GM18858 (cell line): Measurements from ENCODE around the gene RPL28.
"Not testable (repeated sequence)": the region's sequence is repeated elsewhere in the genome, so short reads cannot be mapped to it uniquely, and the experiment has no call there.

Experiments used
- ATAC-seq: cut with Tn5 transposase; IDR thresholded peaks from one replicate; pipeline ENCODE4 v1.9.1; 2021; ENCODE audit not compliant: unreplicated experiment

RPL28 gene

DNA sequence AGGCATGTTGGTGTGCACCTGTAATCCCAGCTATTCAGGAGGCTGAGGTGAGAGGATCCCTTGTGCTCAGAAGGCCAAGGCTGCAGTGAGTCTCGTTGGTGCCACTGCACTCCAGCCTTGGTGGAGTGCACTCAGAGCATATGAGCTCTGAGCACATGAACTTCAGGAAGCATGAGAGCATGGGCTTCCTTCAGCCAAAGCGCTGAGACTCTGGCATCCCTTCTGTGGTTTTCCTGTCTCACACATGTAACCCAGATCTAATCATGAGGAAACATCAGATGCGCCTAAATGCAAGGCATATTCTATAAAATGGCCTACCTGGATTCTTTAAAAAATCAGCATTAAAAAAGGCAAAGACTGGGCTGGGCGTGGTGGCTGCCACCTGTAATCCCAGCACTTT lies 35.5 kb downstream of the RPL28 start:
- ATAC-seq, result not testable (repeated sequence)

DNA sequence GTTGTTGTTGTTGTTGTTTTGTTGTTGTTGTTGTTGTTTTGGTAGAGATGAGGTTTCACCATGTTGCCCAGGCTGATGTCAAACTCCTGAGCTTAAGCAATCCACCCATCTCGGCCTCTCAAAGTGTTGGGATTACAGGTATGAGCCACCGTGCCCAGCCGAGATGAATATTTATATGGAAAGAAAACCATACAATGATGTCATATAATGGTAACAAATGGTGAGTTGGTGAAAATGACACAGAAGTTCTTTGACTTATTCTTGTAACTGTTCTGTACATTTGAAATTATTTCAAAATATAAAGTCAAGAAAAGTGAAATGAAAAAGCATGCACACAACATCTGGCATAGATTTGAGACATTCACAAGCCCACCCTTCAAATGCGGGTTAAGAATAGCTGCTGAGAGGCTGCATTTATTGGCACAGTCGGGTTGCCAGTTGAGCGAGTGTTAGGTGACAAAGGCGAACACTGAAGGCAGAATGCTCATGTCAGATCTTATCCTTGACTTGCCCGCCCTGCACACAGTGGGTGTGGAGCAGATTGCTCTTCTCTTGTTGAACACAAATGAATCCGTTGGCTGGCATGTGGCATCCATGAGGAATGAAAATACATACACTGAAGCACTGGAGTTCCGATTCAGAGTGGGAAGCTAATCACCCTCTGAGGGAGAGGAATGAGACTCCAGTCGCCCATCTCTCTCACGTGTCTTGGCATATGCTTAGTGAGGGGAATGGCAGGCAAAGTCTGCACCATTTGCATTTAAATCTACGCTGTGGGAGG lies 37.7 kb downstream of the RPL28 start:
- no peak for ATAC-seq

DNA sequence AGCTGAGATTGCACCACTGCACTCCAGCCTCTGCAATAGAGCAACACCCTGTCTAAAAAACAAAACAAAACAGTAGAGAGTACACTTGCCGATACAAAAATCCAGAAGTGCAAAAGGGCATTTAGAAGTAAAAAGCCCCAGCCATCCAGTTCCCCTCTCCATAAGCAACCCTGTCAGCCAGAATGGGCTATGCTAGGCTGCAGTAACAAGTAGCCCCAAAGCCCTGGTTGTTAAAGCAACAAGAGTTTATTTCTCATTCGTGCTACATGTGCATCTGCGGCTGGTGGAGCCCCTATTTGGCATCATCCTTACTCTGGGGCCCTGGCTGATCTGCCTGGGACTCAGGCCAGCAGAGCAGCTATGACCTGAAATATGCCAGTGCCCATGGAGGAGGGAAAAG lies 38.8 kb downstream of the RPL28 start:
- ATAC-seq, result no peak

DNA sequence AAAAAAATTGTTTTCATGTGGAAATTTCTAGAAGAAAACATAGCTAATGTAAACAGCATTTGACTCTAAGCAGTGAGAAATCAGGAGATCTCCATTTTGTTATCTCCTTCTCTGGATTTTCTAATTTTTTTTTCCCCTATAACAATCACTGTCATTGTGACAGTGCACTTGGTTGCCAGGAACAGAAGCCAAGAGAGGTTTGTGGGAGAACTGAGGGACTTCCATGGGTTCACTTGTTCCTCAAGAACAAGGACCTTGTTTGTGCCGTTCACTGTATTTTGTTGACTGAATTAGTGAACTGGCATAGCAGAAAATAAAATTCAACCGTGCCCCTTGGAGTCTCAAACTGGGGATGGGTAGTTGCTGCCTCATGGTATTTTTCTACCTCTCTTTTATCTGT lies 40.3 kb downstream of the RPL28 start:
- no peak for ATAC-seq

DNA sequence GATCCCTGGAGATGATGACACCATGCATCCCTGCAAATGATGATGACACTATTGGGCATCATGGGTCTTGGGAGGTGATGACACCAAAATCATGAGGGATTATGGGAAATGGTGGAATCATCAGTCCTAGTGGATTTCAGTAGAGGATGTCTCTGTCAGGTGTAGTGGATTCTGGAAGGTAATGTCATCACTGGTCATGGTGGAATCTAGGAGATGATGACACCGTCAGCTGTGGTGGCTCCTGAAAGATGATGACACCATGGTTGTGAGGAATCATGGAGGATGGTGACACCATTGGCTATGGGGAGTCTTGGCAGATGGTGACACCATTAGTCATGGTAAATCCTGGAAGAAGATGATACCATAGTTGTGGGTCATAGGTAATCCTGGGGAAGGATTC lies 45.5 kb downstream of the RPL28 start:
- no peak for ATAC-seq

DNA sequence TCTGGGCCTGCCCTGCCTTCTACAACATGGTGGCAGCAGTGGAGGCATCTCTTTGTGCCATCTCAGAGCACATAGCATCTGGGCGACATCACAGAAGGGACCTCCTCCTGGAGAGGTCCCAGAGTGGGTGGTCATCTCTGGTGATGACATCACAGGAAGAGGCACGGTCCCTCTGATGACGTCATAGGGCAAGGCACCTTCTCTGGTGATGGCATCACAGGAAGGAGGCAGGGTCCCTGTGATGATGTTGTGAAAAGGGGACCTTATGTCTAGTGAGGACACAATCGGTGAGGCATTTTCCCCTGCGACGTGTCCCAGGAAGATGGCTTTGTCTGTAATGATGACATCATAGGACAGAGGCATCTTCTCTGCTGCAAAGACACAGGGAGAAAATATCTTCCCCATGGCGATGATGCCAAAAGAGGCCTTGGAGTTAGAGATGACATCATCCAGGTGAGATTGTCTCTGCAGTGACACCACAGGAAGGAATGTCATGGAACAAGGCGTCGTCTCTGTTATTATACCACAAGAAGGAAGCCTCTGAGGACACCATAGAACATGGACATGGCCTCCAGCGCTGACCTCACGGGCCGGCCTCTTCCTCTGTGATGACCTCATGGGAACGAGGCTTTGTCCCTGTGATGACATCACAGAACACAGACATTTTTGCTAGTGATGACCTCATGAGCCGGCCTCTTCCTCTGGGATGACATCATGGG lies 46.7 kb downstream of the RPL28 start:
- ATAC-seq, result no peak

DNA sequence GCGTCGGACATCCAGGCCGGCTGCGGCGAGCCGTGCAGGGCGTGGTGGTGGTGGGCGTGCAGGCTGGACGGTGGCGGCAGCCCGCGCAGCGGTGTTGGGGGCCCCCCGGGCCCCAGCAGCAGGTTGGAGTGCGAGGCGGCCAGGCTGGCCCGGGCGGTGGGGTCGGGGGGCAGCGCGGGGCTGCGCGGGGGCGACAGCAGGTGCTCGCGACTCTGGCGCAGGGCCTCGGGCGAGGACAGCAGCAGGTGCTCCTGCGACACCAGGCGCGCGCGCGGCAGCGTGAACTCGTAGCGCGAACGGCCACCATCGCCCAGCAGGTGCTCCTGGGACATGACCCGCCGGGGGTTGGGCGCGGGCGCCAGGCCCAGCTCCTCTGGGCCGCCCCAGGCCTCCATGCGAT lies 47.6 kb downstream of the RPL28 start:
- no peak for ATAC-seq

DNA sequence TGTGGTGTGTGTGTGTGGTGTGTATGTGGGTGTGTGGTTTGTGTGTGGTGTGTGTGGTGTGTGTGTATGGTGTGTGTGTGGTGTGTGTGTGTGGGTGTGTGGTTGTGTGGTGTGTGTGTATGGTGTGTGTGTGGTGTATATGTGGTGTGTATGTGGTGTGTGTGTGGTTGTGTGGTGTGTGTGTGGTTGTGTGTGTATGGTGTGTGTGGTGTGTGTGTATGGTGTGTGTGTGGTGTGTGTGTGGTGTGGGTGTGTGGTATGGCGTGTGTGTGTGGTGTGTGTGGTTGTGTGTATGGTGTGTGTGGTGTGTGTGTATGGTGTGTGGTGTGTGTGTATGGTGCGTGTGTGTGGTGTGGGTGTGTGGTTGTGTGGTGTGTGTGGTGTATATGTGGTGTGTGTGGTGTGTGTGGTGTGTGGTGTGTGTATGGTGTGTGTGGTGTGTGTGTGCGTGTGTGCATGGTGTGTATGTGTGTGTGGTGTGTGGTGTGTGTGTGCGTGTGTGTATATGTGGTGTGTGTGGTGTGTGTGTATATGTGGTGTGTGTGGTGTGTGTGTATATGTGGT lies 48.7 kb downstream of the RPL28 start:
- no peak for ATAC-seq

DNA sequence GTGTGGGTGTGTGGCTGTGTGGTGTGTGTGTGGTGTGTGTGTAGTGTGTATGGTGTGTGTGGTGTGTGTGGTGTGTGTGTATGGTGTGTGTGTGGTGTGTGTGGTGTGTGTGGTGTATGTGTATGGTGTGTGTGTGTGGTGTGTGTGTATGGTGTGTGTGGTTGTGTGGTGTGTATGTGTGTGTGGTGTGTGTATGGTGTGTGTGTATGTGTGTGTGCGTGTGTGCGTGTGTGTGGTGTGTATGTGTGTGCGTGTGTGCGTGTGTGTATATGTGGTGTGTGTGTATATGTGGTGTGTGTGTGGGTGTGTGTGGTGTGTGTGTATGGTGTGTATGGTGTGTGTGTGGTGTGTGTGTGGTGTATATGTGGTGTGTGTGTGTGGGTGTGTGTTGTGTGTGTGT lies 49.3 kb downstream of the RPL28 start:
- no peak for ATAC-seq

DNA sequence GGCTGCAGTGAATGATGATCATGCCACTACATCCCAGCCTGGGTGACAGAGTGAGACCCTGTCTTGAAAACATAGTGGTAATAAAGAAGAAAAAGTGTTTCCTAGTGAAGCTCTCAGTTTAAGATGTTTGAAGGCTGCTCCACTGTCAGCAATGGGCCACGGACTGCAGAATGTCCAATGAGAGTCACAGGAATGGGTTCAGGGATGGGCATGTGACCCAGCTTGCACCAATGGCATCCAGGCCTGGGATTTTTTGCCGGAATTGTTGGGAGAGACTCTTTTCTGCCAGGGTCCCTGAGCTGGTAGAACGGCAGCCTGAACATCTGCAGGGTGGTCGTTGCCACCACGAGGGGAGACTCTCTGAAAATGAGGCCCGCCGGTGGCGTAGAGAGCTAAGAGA lies 51.1 kb downstream of the RPL28 start:
- no peak for ATAC-seq

DNA sequence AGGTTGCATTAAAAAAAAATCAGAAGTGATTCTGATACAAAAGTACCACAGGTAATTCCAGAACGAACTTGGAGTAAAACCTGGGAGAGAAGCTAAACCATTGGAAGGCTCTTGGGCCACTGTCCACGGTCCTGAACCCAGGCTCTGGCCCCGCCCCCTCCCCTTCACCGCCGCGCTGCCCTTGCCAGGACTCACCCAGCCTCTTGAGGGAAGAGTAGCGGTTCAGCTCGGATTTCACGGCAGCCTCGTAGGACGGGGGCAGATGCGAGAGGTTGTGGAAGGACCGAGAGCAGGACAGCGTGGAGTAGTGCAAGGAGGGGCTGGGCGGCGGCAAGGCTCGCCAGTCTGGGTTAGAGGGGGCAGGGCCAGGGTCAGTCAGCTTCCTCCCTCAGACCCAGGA lies 51.7 kb downstream of the RPL28 start:
- ATAC-seq, result no peak

DNA sequence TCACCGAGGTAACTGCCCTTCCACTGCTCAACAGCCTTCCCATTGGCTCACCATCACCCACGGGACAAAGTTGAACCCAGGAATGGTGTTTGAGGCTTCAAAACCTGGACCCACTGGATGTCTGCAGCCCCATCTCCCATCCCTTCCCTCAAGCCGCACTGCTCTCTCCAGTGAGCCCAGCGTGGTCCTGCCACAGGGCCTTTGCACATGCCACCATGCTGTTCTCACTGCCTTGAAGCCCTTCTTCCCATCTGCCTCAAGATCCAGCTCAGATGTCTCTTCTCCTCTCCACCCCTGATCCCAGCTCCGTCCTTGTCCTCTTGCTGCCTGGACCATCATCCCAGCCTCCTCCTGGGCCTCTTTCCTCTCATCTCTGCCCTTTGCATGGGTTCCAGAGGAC lies 53.3 kb downstream of the RPL28 start:
- no peak for ATAC-seq

DNA sequence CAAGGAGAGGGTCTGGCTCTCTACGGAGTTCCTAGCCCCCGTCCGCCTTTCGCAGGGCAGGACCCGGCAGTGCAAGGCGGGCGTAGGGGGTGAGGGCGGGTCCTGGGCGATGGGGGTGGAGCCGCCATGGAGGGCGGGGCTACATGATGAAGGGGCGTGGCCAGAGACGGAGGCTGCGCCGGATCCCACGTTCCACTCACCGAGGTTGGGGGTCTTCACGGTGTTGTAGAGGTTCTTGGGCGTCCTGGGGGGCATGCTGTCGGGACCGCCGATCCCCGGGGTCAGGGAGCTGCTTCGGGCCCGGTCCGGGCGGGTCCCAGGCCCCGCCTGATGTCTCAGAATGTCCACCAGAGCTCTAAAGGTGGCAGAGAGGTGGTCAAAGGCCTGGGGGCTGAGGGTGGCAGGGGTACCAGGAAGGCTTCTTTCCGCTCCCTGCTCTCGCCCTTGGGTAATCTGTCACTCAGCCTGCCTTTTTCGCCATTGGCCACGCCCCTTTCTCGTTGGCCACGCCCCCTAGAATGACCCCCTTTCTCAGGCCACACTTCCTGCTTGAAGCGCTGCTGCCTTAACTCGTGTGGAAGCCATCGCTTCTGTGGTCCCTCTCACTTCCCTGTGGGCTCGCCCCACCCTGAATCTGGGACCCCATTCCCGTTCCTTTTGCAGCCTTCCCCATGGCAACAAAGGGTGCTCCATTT lies 54.8 kb downstream of the RPL28 start:
- no peak for ATAC-seq

DNA sequence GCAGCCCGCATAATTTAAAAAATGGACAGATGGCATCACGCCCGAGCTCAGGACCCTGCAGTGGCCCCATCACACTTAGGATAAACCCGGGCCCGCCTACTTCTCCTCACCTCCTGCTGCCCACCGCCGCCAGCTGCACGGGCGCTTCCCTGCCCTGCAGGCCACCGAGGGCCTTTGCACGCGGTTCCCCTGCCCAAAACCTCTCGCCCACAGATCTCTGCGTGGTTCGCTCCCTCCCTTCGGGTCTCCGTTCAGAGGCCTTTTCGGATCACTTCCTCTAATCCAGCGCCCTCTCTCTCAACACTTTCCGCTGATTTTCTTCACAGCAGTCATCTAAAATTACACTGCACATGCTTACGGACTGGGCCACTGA lies 55.6 kb downstream of the RPL28 start:
- no peak for ATAC-seq

DNA sequence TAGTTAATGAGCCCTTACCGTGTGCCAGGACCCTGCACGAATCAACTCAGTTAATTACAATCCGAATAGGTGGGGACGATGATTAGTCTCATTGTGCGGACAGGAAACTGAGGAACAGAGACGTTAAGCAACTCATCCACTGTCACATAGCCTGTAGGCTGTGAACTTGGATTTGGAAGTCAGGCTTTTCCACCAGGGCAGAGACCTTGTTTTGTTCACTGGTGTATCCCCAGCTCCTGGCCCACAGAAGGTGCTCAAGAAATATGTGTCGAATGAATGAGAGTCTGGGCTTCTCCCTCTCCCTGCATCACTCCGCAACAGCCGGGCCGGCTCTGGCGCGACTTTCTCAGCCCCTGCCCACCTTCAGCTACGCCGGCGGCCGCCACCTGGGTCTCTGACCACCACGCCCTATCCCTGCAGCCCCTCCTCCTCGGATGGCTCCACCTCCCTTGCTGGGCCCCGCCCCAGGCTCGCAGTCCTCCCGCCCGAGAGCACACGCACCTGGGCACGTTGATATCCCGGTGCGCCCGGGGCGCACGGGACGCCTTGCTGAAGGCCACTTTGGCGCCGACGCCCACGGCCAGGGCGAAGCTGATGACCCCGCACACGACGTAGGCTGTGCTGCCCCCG lies 56.1 kb downstream of the RPL28 start:
- no peak for ATAC-seq

DNA sequence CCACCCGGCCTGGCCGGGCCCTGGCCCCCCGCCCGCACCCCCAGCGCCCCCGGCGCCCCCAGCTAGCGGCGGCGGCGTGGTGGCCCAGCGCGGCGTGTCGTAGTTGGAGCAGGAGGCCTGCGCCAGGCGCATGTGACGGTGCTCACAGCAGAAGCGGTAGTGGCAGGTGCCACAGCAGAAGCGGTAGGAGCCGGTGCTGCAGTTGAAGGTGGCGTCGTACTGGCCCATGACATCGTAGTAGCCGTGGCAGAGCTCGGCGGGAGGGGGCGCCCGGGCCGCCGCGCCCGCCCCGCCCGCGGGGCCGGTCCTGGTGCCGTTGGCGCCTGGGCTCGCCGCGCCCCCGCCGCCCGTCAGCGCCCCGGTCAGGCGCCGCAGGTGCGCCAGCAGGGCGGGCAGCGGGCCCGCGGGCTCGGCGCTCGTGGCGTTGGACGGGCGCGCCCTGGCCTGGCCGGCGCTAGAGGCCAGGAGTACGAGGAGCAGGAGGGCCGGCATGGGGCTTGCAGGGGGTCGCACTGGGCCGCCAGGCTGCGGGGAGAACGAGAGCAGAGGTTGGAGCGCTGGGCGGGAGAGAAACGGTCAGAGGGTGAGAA lies 56.7 kb downstream of the RPL28 start:
- ATAC-seq, result no peak

DNA sequence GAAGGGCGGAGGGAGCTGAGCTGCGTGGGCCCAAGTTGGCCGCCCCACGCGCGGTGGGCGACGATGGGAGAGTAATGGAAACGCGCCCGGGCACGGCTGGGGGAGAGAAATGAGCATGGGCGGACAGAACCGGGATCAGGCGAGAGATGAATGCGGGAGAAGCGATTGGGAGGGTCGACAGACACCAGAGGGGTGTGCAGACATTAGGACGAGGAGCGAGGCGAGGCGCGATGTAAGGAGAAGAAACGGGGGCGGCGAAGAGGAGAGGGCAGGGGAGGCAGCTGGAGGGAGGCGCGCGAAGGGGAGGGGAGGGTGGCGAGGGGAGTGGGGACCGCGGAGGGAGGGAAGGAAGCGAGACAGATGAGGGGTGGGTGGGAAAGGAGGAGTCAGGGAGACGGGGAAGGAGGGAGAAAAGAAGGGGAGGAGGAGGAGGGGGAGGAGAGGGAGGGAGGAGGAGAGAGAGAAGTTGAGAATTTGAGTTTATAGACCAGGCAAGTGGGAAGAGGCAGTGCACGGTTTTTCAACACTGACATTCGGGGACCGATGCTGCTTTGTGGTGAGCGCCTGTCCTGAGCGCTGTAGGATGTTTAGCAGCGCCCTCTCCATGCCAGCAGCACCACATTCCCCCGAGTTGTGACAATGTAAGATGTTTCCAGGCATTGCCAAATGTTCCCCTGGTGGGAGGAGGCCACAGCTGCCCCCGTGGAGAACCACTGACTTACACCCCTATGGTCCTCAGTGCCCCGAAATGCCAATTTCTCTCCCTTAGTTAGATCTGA lies 57.5 kb downstream of the RPL28 start, which contains the start of gene SHISA7:
TSS of gene SHISA7 (minus strand) at position 256 of the 779 bp plus-strand sequence. CDS start 437 bp downstream, outside the sequence.
- ATAC-seq, result no peak

DNA sequence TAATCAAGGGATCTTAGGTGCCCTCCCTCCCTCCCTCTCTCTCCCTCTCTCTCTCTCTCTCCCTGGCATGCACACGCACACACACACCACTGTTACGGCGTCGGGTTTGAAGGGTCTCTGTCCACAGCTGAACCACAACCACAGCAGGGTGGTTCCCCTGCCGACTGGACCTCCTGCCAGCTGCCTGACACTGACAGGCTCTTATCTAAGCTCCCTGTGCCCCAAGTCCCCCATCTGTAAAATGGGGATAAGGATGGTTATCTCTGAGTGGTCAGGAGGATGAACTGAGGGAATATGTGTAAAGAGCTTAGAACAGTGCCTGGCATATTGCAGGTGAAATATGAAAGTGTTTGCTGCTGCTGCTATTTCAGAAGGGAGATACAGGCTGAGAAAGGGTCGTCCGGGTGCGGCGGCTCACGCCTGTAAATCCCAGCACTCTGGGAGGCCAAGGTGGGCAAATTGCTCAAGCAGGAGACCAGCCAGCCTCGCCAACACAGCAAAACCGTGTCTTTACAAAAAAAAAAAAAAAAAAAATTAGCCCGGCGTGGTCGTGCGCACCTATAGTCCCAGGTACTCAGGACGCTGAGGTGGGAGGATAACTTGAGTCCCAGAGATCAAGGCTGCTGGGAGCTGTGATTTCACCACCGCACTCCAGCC lies 58.2 kb downstream of the RPL28 start:
- ATAC-seq, result no peak

DNA sequence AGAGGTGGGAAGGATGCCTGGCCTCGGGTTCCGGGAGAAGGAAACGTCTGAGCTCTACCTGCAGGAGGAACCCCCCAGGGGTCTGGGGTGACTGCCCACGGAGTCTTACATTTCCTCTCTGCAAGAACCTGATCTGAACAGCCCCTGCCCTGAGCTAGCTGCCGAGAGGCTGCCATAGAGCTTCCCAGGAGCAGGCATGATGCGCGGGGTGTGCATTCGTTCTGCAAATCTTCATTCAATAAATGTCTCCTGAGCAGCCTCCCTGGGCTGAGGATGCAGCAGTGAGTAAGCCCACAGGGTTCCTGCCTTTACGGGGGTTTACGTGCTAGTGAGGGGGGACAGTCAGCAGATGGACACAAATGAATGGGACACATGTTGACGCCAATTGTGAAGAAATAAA lies 58.9 kb downstream of the RPL28 start:
- no peak for ATAC-seq

DNA sequence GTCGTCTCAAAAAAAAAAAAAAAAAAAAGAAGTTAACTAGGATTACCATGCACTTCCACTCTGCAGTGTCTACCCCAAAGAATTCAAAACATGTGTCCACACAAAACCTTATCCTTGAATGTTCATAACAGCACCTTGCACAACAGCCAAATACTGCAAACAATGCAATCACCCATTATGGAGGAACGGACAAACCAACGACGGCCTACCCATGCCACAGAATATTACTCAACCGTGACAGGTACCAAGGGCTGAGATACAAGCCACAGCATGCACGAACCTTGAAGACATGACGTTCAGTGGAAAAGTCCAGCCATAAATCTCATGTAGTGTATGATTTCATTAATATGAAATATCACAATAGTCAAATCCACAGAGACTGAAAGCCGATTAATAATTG lies 60.3 kb downstream of the RPL28 start:
- no peak for ATAC-seq
